ENCODE results near the gene ANAPC13. TPM values are rescaled to one million over a fixed set of nuclear protein-coding genes. Genes with fewer than 3 reads are reported as not detected.

The ANAPC13 gene
- total RNA-seq, 1 experiment from 2014 or later, result 35.7 TPM

- ChIA-PET POLR2A (interaction anchor here (1.1 kb wide), 1 partner anchor 10 kb away, joined by 3 read pairs; no protein-coding TSS in a partner anchor), RAD21 (ENCODE audit: low non-redundant PET in 1 of 2, low total read pairs in 2 of 2, uncharacterized antibody in 2 of 2, unreplicated experiment in 2 of 2) (interaction anchor here in 1 of 2 experiments (0.6 kb wide), 1 partner anchor 174 kb away, joined by 3 read pairs; no protein-coding TSS in a partner anchor)
- TF ChIP-seq SP1 (IDR thresholded peaks at IDR 0.05; ENCODE audit: low read depth) (no peak), EZH2 (IDR thresholded peaks at IDR 0.05) (no peak), TCF7L2 (IDR thresholded peaks at IDR 0.05; ENCODE audit: borderline replicate concordance, extremely low read depth, insufficient read depth, insufficient read length) (no peak), EGR1 (IDR thresholded peaks at IDR 0.05; ENCODE audit: low read depth) (no peak), SIN3A (IDR thresholded peaks at IDR 0.05; ENCODE audit: low read depth) (no peak), RAD21 (IDR thresholded peaks at IDR 0.05; ENCODE audit: low read depth) (no peak), CTCF (IDR thresholded peaks at IDR 0.05 in 2 of 3, conservative IDR thresholded peaks at IDR 0.05 in 1 of 3; ENCODE audit: borderline replicate concordance in 1 of 3, insufficient read depth in 1 of 3, low read depth in 2 of 3, low read length in 2 of 3) (no peak), POLR2A (IDR thresholded peaks at IDR 0.05; ENCODE audit: borderline replicate concordance, extremely low read depth, insufficient read depth, insufficient read length) (no peak), EZH2phosphoT487 (IDR thresholded peaks at IDR 0.05; ENCODE audit: borderline replicate concordance) (no peak), ZNF274 (IDR thresholded peaks at IDR 0.05; ENCODE audit: low read depth, low read length) (no peak), MAX (IDR thresholded peaks at IDR 0.05) (no peak), FOSL1 (IDR thresholded peaks at IDR 0.05; ENCODE audit: low read depth) (no peak), ATF3 (IDR thresholded peaks at IDR 0.05) (no peak)
Measured at GRCh38 chr3:134474956-134475355, 10.8 kb downstream of the ANAPC13 start.

More at GRCh38 chr3:134474956-134475355, 10.8 kb downstream of the ANAPC13 start:
- Histone ChIP-seq H3K9me3 (ENCODE audit: control insufficient read depth in 1 of 2, insufficient read depth in 1 of 2, low read depth in 1 of 2, low read length in 2 of 2) (no peaks in the 10 kb centered on the region), H3K27ac (ENCODE audit: low read depth, low read length) (no peak overlapping the region), H3K79me2 (ENCODE audit: insufficient read depth, low read length) (no peaks in the 10 kb centered on the region), H4K20me1 (ENCODE audit: insufficient read depth) (no peaks in the 10 kb centered on the region), H3K4me3 (replicated peaks in 1 of 2; ENCODE audit: low read depth in 1 of 2, low read length in 2 of 2) (no peak overlapping the region), H3K27me3 (ENCODE audit: insufficient read depth, low read length) (no peaks in the 10 kb centered on the region), H3K4me2 (ENCODE audit: low read length) (no peak overlapping the region), H3K9ac (ENCODE audit: low read length) (no peak overlapping the region), H3K36me3 (ENCODE audit: control insufficient read depth in 1 of 2, insufficient read depth in 2 of 2, low read length in 2 of 2) (peaks cover 21 to 24% of the 10 kb centered on the region in 2 experiments; a peak in 2 of 4 replicates), H2AFZ (ENCODE audit: low read depth, low read length, poor library complexity, severe bottlenecking) (no peak overlapping the region), H3K9me2 (ENCODE audit: insufficient read depth) (no peaks in the 10 kb centered on the region), H3K4me1 (ENCODE audit: control insufficient read depth in 1 of 2, insufficient read depth in 2 of 2, low read length in 2 of 2) (peaks cover 3 to 16% of the 10 kb centered on the region in 2 experiments; a peak in 3 of 4 replicates)
- intact Hi-C loops (cut with micrococcal nuclease), result loop anchor here (1.0 to 10.0 kb wide), 7 partner anchors 98 to 660 kb away; no protein-coding TSS in a partner anchor
- ATAC-seq (no peak), DNase-seq (ENCODE audit: low read depth, low spot score) (no peak)
- BruUV-seq (replicated peaks), result no TSS peak
- CTCF ChIA-PET, result interaction anchor here (0.7 to 6.0 kb wide), 9 partner anchors 8 to 277 kb away, joined by 3 to 71 read pairs (median 4); partner anchors contain the start of genes ANAPC13 and CEP63

Measured in HCT116 (cell line).